Measurements from ENCODE around the gene PPARG. TPM values are rescaled to one million over a fixed set of nuclear protein-coding genes. Genes with fewer than 3 reads are reported as not detected.

Gene PPARG
- total and polyA plus RNA-seq, 3 experiments from 2014 or later: 0.66 to 0.74 TPM; not detected in 1

DNA sequence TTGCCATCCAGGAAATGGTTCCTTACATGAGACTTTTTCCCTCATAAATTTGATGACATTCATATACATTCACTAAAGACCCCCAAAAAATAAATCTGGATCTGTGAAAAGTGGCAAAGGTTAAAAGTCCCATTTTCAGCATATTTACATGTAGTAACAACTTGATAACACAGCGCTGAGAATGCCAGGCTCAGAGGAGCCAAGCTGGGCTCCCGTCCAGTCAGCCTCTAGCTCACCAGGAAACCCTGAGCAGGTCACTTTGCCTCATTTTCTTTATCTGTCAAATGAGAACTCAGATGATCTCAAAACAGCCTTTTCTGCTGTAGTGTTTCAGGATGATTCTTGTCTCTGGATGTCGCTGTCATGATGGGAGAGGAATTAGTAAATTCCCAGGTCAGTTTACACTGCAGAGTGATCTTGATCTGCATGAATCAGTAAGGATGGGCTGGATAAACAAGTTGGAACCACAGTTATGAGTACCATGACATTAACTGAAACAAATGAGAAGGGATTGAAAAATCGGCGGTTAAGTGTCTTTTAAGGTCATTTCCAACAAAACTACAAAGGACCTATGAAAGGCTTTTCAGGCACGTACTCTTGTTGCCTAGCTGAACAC is 82.8 kb downstream of the PPARG start:
- H3K36me3 Mint-ChIP-seq: no peaks in the 10 kb centered on the region
- Histone ChIP-seq H3K9me3 (ENCODE audit: low read length) (no peaks in the 10 kb centered on the region), H3K4me1 (ENCODE audit: insufficient read depth, low read length) (no peaks in the 10 kb centered on the region), H3K4me3 (ENCODE audit: low read length) (no peak overlapping the region), H3K27me3 (ENCODE audit: insufficient read depth, low read length, poor library complexity, severe bottlenecking) (no peaks in the 10 kb centered on the region), H3K36me3 (ENCODE audit: insufficient read depth, low read length) (no peaks in the 10 kb centered on the region), H3K27ac (ENCODE audit: low read depth, low read length) (no peak overlapping the region)
- ChIA-PET CTCF (no interaction called here), POLR2A (no interaction called here)
- no peak overlapping the region for H3K4me3 Mint-ChIP-seq
- no peak overlapping the region for H3K27ac Mint-ChIP-seq
- no peak for DNase-seq
- H3K4me1 Mint-ChIP-seq: no peaks in the 10 kb centered on the region
- H3K27me3 Mint-ChIP-seq: peaks cover 14 to 26% of the 10 kb centered on the region in 2 donors
- H3K9me3 Mint-ChIP-seq: no peaks in the 10 kb centered on the region

DNA sequence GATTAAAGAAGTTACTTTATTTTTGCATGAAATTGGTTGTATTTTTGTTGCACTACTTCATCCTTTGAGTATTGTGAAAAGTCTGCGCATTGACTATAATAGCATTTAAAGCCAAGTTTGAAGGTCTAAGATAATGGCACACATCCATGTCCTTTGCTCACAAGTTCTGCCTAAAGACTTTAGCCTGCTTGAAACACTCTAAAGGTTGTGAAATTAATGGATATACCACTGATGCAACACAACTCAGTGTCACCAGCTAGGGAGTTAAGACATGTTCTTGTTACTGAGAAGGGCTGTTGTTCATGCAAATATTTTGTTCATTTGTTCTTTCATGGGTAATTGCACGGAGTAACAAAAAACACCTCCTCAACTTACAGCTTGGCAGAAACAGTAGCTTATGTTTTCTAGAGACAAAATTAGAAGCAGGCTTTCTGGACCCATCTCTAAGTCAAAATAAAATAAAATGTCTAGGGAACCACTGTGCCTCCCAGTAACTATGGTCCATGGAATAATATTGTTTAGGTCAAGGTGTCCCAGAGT is 83.9 kb downstream of the PPARG start:
- Histone ChIP-seq H3K4me3 (ENCODE audit: low read length) (no peak overlapping the region), H3K27me3 (ENCODE audit: insufficient read depth, low read length, poor library complexity, severe bottlenecking) (no peaks in the 10 kb centered on the region), H3K27ac (ENCODE audit: low read depth, low read length) (no peak overlapping the region), H3K36me3 (ENCODE audit: insufficient read depth, low read length) (no peaks in the 10 kb centered on the region), H3K4me1 (ENCODE audit: insufficient read depth, low read length) (no peaks in the 10 kb centered on the region), H3K9me3 (ENCODE audit: low read length) (no peaks in the 10 kb centered on the region)
- Mint-ChIP-seq H3K4me3 (no peak overlapping the region), H3K4me1 (no peaks in the 10 kb centered on the region), H3K27me3 (peaks cover 14 to 26% of the 10 kb centered on the region in 2 donors), H3K36me3 (no peaks in the 10 kb centered on the region), H3K27ac (no peak overlapping the region), H3K9me3 (no peaks in the 10 kb centered on the region)
- CTCF ChIA-PET: no interaction called here
- POLR2A ChIA-PET: no interaction called here
- no peak for DNase-seq

DNA sequence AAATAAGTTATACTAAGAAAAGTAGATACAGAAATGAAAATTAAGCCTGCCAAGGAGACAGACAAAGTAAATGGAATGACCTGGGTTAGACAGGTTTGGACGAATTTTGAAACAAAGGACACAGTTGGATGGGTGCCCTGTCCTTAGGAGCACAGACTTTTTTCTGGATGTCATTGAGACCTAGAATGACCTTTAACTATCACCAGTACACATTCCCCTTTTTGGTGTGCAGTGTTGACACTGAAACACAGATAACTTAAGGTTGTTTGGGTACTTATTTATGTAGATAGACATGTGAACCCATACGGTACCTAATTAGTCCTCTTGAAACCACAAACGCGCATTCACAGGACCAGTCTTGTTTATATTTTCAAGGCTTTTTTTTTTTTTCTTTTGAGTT is 86.7 kb downstream of the PPARG start:
- H3K9me3 Mint-ChIP-seq: no peaks in the 10 kb centered on the region
- Histone ChIP-seq H3K4me3 (ENCODE audit: low read length) (no peak overlapping the region), H3K36me3 (ENCODE audit: insufficient read depth, low read length) (no peaks in the 10 kb centered on the region), H3K27me3 (ENCODE audit: insufficient read depth, low read length, poor library complexity, severe bottlenecking) (no peaks in the 10 kb centered on the region), H3K9me3 (ENCODE audit: low read length) (no peaks in the 10 kb centered on the region), H3K27ac (ENCODE audit: low read depth, low read length) (no peak overlapping the region), H3K4me1 (ENCODE audit: insufficient read depth, low read length) (peaks cover 6% of the 10 kb centered on the region)
- DNase-seq: no peak
- peaks cover 3 to 10% (median 6%) of the 10 kb centered on the region in 3 donors for H3K4me1 Mint-ChIP-seq
- CTCF ChIA-PET: no interaction called here
- no peak overlapping the region for H3K27ac Mint-ChIP-seq
- H3K4me3 Mint-ChIP-seq: no peak overlapping the region
- H3K27me3 Mint-ChIP-seq: peaks cover 12 to 26% of the 10 kb centered on the region in 2 donors
- POLR2A ChIA-PET: no interaction called here
- H3K36me3 Mint-ChIP-seq: no peaks in the 10 kb centered on the region

DNA sequence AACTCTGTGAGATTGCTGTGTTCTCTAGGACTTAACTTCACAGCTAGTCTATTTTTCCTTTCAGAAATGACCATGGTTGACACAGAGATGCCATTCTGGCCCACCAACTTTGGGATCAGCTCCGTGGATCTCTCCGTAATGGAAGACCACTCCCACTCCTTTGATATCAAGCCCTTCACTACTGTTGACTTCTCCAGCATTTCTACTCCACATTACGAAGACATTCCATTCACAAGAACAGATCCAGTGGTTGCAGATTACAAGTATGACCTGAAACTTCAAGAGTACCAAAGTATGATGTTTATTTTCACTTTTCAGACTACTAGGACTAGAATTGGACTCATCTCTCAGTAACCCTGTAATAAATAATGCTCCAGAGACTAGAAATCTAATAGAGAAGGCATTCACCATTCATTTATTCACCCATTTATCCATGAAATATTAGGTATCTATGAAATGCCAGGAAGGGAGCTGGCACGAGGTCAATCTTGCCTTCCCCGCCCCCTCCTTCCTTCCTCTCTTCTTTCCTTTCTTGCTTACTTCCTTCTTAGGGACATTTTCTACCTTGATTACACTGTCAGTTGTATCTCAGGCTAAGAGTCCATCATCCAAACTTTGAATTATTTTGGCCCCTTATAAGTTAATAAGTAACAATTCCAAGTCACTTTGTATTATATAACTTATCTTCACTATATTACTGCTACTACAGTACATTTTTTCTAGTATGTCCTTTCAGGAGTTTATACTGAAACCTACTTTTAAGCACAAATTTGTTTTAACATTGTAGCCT is 91.0 kb downstream of the PPARG start:
- H3K4me1 ChIP-seq (ENCODE audit: insufficient read depth, low read length): peaks cover 6% of the 10 kb centered on the region
- H3K27me3 ChIP-seq (ENCODE audit: insufficient read depth, low read length, poor library complexity, severe bottlenecking): no peaks in the 10 kb centered on the region
- POLR2A ChIA-PET: no interaction called here
- no peaks in the 10 kb centered on the region for H3K36me3 ChIP-seq (ENCODE audit: insufficient read depth, low read length)
- Mint-ChIP-seq H3K27ac (peak overlapping the region in 1 of 8 donors; percentile 3), H3K4me1 (peaks cover 3 to 14% (median 6%) of the 10 kb centered on the region in 3 donors), H3K9me3 (no peaks in the 10 kb centered on the region), H3K4me3 (no peak overlapping the region), H3K27me3 (peaks cover 0 to 2% of the 10 kb centered on the region in 2 donors), H3K36me3 (no peaks in the 10 kb centered on the region)
- no peak for DNase-seq
- H3K4me3 ChIP-seq (ENCODE audit: low read length): no peak overlapping the region
- CTCF ChIA-PET: no interaction called here
- H3K27ac ChIP-seq (ENCODE audit: low read depth, low read length): no peak overlapping the region
- H3K9me3 ChIP-seq (ENCODE audit: low read length): no peaks in the 10 kb centered on the region

DNA sequence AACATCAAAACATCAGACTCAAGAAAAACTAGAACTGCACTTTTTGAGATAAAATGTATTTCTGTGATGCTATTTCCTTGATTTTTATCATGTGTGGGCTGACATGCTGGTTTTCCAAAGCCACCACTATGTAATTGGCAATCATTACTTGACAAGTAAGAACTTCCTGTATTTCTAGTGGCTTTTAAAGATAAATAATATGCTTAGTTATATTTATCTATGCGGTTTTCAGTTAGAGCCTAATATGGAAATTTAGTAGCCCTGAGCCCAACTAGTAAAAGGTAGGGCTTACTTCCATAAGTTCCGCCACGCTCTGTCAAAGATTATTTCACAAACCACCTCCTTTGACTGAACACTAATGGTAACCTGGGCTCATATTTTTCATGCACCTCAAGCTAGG is 91.6 kb downstream of the PPARG start:
- H3K4me1 ChIP-seq (ENCODE audit: insufficient read depth, low read length): peaks cover 6% of the 10 kb centered on the region
- Mint-ChIP-seq H3K27me3 (no peaks in the 10 kb centered on the region), H3K36me3 (no peaks in the 10 kb centered on the region), H3K27ac (no peak overlapping the region), H3K4me3 (no peak overlapping the region), H3K9me3 (no peaks in the 10 kb centered on the region), H3K4me1 (peaks cover 3 to 14% (median 6%) of the 10 kb centered on the region in 3 donors)
- no peak overlapping the region for H3K4me3 ChIP-seq (ENCODE audit: low read length)
- no peaks in the 10 kb centered on the region for H3K9me3 ChIP-seq (ENCODE audit: low read length)
- no peak for DNase-seq
- CTCF ChIA-PET: no interaction called here
- no peaks in the 10 kb centered on the region for H3K27me3 ChIP-seq (ENCODE audit: insufficient read depth, low read length, poor library complexity, severe bottlenecking)
- POLR2A ChIA-PET: no interaction called here
- H3K27ac ChIP-seq (ENCODE audit: low read depth, low read length): no peak overlapping the region
- H3K36me3 ChIP-seq (ENCODE audit: insufficient read depth, low read length): no peaks in the 10 kb centered on the region

DNA sequence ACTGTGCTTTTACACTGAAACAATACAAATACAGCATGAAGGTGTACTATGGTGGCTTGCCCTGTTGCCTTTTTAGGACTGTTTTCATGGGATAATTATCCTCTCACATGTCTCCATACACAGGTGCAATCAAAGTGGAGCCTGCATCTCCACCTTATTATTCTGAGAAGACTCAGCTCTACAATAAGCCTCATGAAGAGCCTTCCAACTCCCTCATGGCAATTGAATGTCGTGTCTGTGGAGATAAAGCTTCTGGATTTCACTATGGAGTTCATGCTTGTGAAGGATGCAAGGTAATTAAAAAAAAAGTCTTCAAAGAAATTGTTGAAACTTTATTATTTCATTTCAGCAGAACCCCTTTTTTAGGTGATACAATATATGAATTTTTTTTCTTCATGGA is 92.3 kb downstream of the PPARG start:
- ChIA-PET CTCF (no interaction called here), POLR2A (no interaction called here)
- H3K36me3 ChIP-seq (ENCODE audit: insufficient read depth, low read length): no peaks in the 10 kb centered on the region
- no peaks in the 10 kb centered on the region for H3K9me3 ChIP-seq (ENCODE audit: low read length)
- H3K4me3 Mint-ChIP-seq: no peak overlapping the region
- H3K4me1 Mint-ChIP-seq: peaks cover 3 to 14% (median 6%) of the 10 kb centered on the region in 3 donors
- H3K4me1 ChIP-seq (ENCODE audit: insufficient read depth, low read length): peaks cover 6% of the 10 kb centered on the region
- H3K36me3 Mint-ChIP-seq: peaks cover 0 to 3% (median 0%) of the 10 kb centered on the region in 3 donors
- no peaks in the 10 kb centered on the region for H3K27me3 Mint-ChIP-seq
- no peak overlapping the region for H3K27ac Mint-ChIP-seq
- DNase-seq: no peak
- H3K27ac ChIP-seq (ENCODE audit: low read depth, low read length): no peak overlapping the region
- no peaks in the 10 kb centered on the region for H3K27me3 ChIP-seq (ENCODE audit: insufficient read depth, low read length, poor library complexity, severe bottlenecking)
- H3K9me3 Mint-ChIP-seq: no peaks in the 10 kb centered on the region
- H3K4me3 ChIP-seq (ENCODE audit: low read length): no peak overlapping the region

DNA sequence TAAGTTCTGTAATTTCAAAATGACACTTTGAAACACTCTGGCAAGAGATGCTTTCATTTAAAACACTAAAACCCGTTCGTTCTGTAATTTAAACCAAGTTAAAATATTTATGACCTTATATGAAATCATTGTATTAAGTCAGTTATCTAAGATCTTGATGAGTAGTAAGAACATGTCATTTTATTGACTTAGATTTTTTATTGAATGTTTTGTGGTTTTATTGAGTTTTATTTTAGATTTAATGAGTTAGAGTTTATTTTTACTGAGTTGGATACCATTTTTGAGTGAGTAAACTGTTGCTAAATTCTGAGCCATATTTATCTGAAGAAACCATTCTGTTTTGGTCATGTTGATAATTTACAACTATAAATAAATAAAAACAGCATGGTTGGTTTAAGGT is 94.3 kb downstream of the PPARG start:
- peaks cover 0 to 3% (median 0%) of the 10 kb centered on the region in 3 donors for H3K36me3 Mint-ChIP-seq
- H3K4me3 ChIP-seq (ENCODE audit: low read length): no peak overlapping the region
- no peaks in the 10 kb centered on the region for H3K9me3 ChIP-seq (ENCODE audit: low read length)
- H3K4me1 Mint-ChIP-seq: peaks cover 3 to 14% (median 6%) of the 10 kb centered on the region in 3 donors
- DNase-seq: no peak
- CTCF ChIA-PET: no interaction called here
- peaks cover 6% of the 10 kb centered on the region for H3K4me1 ChIP-seq (ENCODE audit: insufficient read depth, low read length)
- H3K27ac ChIP-seq (ENCODE audit: low read depth, low read length): no peak overlapping the region
- POLR2A ChIA-PET: no interaction called here
- H3K27me3 Mint-ChIP-seq: peaks cover 4 to 12% of the 10 kb centered on the region in 2 donors
- no peaks in the 10 kb centered on the region for H3K36me3 ChIP-seq (ENCODE audit: insufficient read depth, low read length)
- no peaks in the 10 kb centered on the region for H3K27me3 ChIP-seq (ENCODE audit: insufficient read depth, low read length, poor library complexity, severe bottlenecking)
- peaks cover 0 to 4% (median 0%) of the 10 kb centered on the region in 5 donors for H3K9me3 Mint-ChIP-seq
- H3K27ac Mint-ChIP-seq: no peak overlapping the region
- no peak overlapping the region for H3K4me3 Mint-ChIP-seq

DNA sequence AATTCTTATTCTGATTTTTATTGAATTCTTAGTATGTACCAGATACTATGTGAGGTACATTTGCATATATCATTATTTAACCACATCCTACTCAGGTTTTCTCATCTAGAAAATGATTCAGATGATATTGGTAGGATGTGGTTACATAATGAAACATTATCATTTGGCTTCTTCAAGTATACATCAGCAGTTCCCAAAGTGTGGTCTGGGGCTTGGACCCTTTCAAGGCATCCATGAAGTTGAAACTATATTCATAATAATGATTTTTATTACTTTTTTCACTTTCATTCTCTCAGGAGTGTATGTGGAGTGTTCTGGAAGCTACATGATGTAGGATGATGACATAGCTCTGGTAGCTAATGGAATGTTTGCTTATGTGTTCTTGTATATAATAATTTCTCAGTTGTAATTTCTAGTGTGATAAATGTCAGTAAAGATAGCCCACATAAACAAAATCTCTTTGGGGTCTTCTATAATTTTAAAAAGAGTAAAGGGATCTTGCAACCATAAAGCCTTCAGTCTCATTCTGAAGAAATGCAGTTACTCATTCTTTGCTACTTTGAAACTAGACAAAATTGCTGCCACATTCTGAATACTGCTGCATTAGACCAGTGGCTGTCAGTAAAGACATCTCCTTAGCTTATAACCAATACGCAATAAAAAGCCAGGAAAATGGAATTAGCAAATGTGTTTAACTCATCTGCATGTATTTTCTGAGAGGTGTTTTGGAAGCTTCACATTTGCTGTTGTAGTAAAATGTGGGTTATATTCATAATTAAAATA is 95.8 kb downstream of the PPARG start:
- no peak overlapping the region for H3K4me3 Mint-ChIP-seq
- H3K27me3 Mint-ChIP-seq: peaks cover 6 to 16% of the 10 kb centered on the region in 2 donors
- no peak overlapping the region for H3K27ac ChIP-seq (ENCODE audit: low read depth, low read length)
- ChIA-PET POLR2A (no interaction called here), CTCF (no interaction called here)
- H3K4me1 ChIP-seq (ENCODE audit: insufficient read depth, low read length): peaks cover 6% of the 10 kb centered on the region
- H3K9me3 Mint-ChIP-seq: peaks cover 0 to 7% (median 0%) of the 10 kb centered on the region in 5 donors
- no peaks in the 10 kb centered on the region for H3K9me3 ChIP-seq (ENCODE audit: low read length)
- peaks cover 0 to 3% (median 0%) of the 10 kb centered on the region in 3 donors for H3K36me3 Mint-ChIP-seq
- peaks cover 2 to 11% (median 4%) of the 10 kb centered on the region in 3 donors for H3K4me1 Mint-ChIP-seq
- H3K27me3 ChIP-seq (ENCODE audit: insufficient read depth, low read length, poor library complexity, severe bottlenecking): no peaks in the 10 kb centered on the region
- no peaks in the 10 kb centered on the region for H3K36me3 ChIP-seq (ENCODE audit: insufficient read depth, low read length)
- no peak overlapping the region for H3K4me3 ChIP-seq (ENCODE audit: low read length)
- DNase-seq: no peak
- no peak overlapping the region for H3K27ac Mint-ChIP-seq
